HG03439 (cell line): ENCODE results near the gene KRT85.
"Not testable (repeated sequence)": the region's sequence is repeated elsewhere in the genome, so short reads cannot be mapped to it uniquely, and the experiment has no call there.

Source experiments
- ATAC-seq: cut with Tn5 transposase; IDR thresholded peaks from one replicate; pipeline ENCODE4 v1.9.1; 2021; ENCODE audit warnings: mild to moderate bottlenecking, moderate library complexity; ENCODE audit not compliant: unreplicated experiment

KRT85 gene

GRCh38 chr12:52327830-52328500 lies 39.3 kb downstream of the KRT85 start:
- ATAC-seq: no peak

GRCh38 chr12:52327052-52327829 lies 40.0 kb downstream of the KRT85 start:
- peak; percentile 87 for ATAC-seq

GRCh38 chr12:52324153-52324444 lies 43.2 kb downstream of the KRT85 start:
- ATAC-seq: no peak

GRCh38 chr12:52323416-52324152 lies 43.7 kb downstream of the KRT85 start:
- ATAC-seq: no peak

GRCh38 chr12:52323001-52323400 lies 44.3 kb downstream of the KRT85 start:
- ATAC-seq: no peak

- ATAC-seq: no peak
Measured at GRCh38 chr12:52322069-52322468, 45.2 kb downstream of the KRT85 start.

- ATAC-seq: no peak
Measured at GRCh38 chr12:52321418-52321817, 45.9 kb downstream of the KRT85 start.

- ATAC-seq: no peak
Measured at GRCh38 chr12:52320784-52321400, 46.4 kb downstream of the KRT85 start, which contains the start of gene KRT83. Gene KRT83 (minus strand): TSS chr12:52321398. CDS start chr12:52321335, 63 bp downstream.

GRCh38 chr12:52319097-52319496 lies 48.2 kb downstream of the KRT85 start:
- no peak for ATAC-seq

GRCh38 chr12:52318241-52318990 lies 48.9 kb downstream of the KRT85 start:
- no peak for ATAC-seq

GRCh38 chr12:52317468-52318052 lies 49.7 kb downstream of the KRT85 start:
- no peak for ATAC-seq

GRCh38 chr12:52316701-52317100 lies 50.6 kb downstream of the KRT85 start:
- no peak for ATAC-seq

- no peak for ATAC-seq
Measured at GRCh38 chr12:52316290-52316689, 51.0 kb downstream of the KRT85 start.

GRCh38 chr12:52315721-52316120 lies 51.6 kb downstream of the KRT85 start:
- not testable (repeated sequence) for ATAC-seq

GRCh38 chr12:52314511-52314910 lies 52.8 kb downstream of the KRT85 start:
- no peak for ATAC-seq

- ATAC-seq: no peak
Measured at GRCh38 chr12:52313926-52314325, 53.4 kb downstream of the KRT85 start.

- no peak for ATAC-seq
Measured at GRCh38 chr12:52313461-52313860, 53.8 kb downstream of the KRT85 start.

GRCh38 chr12:52312086-52312485 lies 55.2 kb downstream of the KRT85 start:
- no peak for ATAC-seq

- no peak for ATAC-seq
Measured at GRCh38 chr12:52311285-52311648, 56.0 kb downstream of the KRT85 start.

- no peak for ATAC-seq
Measured at GRCh38 chr12:52310622-52311284, 56.5 kb downstream of the KRT85 start.
